Endothelial cell of umbilical vein (primary cell): ENCODE data around the gene CXCL14. TPM values are rescaled to one million over a fixed set of nuclear protein-coding genes. Genes with fewer than 3 reads are reported as not detected.

Source experiments
- BruUV-seq: library from RNA; stranded (reverse); fragments of 400-500 nt; replicated peaks from 2 replicates; lab custom pipeline; 2021; lab: Mats Ljungman, UMichigan
- CTCF ChIA-PET: fragments of 300-600, 350-600 bp; sonication (Branson Sonifier 250); formaldehyde crosslinking; loops from one replicate; lab custom pipeline; 2021; ENCODE audit warnings: antibody characterized with exemption, inconsistent platforms; lab: Charles Lee
- POLR2A ChIA-PET: fragments of 300-600, 350-600 bp; sonication (Branson Sonifier 250); formaldehyde crosslinking; loops from one replicate; lab custom pipeline; 2021; ENCODE audit warnings: antibody characterized with exemption, inconsistent platforms; lab: Charles Lee
- DNase-seq: peaks from one replicate; pipeline ENCODE4 v3.0.0-alpha.2; 2011; ENCODE audit warnings: low read depth, low spot score
- FAIRE-seq: peaks from 2 replicates; lab custom pipeline; 2011; peaks lifted over from hg19 to GRCh38; lab: Jason Lieb, UNC
- H2AFZ ChIP-seq: 2 replicates; pipeline ENCODE4 v1.6.0; 2012; ENCODE audit warnings: low read depth, low read length, control low read depth, inconsistent platforms
- H3K27ac ChIP-seq: 2 replicates; pipeline ENCODE4 v1.5.1; 2011; ENCODE audit warnings: low read depth, mild to moderate bottlenecking, control low read depth, low read length, moderate library complexity; ENCODE audit not compliant: insufficient read depth
- H3K27me3 ChIP-seq, 2 experiments: 2 replicates each; pipeline versions ENCODE4 v1.6.0 to v1.6.1; 2011; ENCODE audit warnings: low read length in 2 of 2, mixed read lengths in 1 of 2; ENCODE audit not compliant: control insufficient read depth in 2 of 2, insufficient read depth in 2 of 2
- H3K36me3 ChIP-seq, 2 experiments: 2 replicates in 1 of 2; 3 replicates in 1 of 2; pipeline ENCODE4 v1.5.1; 2011; ENCODE audit warnings: low read length in 2 of 2, mild to moderate bottlenecking in 1 of 2, moderate library complexity in 1 of 2; ENCODE audit not compliant: control insufficient read depth in 2 of 2, insufficient read depth in 2 of 2; ENCODE audit errors: extremely low read depth in 1 of 2
- H3K4me1 ChIP-seq: 3 replicates; pipeline ENCODE4 v1.5.1; 2011; ENCODE audit warnings: mild to moderate bottlenecking, low read length; ENCODE audit not compliant: control insufficient read depth, insufficient read depth; ENCODE audit errors: extremely low read depth
- H3K4me2 ChIP-seq: 2 replicates; pipeline ENCODE4 v1.6.1; 2011; ENCODE audit warnings: low read length, control low read depth, mixed read lengths; ENCODE audit not compliant: insufficient read depth
- H3K4me3 ChIP-seq, 3 experiments: fragments of 200-600 bp in 1 of 3; sonication (generic), shearing (Covaris generic) in 1 of 3; replicated peaks in 1 of 3; 2 replicates each; pipeline ENCODE4 v1.5.1; 2011 to 2016; ENCODE audit warnings: control low read depth in 3 of 3, low read length in 3 of 3, mild to moderate bottlenecking in 2 of 3, inconsistent platforms in 1 of 3, low read depth in 1 of 3, moderate library complexity in 1 of 3; ENCODE audit not compliant: insufficient read depth in 1 of 3
- H3K79me2 ChIP-seq: 2 replicates; pipeline ENCODE4 v1.6.0; 2012; ENCODE audit warnings: low read length, inconsistent platforms; ENCODE audit not compliant: control insufficient read depth, insufficient read depth
- H3K9ac ChIP-seq: replicated peaks from 2 replicates; pipeline ENCODE3; 2011; ENCODE audit warnings: low read length, control low read depth; ENCODE audit not compliant: insufficient read depth; ENCODE audit errors: extremely low read depth
- H3K9me1 ChIP-seq: replicated peaks from 3 replicates; pipeline ENCODE4 v1.6.0; 2011; ENCODE audit warnings: mild to moderate bottlenecking, low read length; ENCODE audit not compliant: control insufficient read depth, insufficient read depth; ENCODE audit errors: extremely low read depth
- H3K9me3 ChIP-seq: replicated peaks from 2 replicates; pipeline ENCODE4 v1.5.1; 2012; ENCODE audit warnings: low read length, inconsistent platforms; ENCODE audit not compliant: control insufficient read depth, insufficient read depth
- H4K20me1 ChIP-seq: replicated peaks from 2 replicates; pipeline ENCODE3; 2011; ENCODE audit warnings: mild to moderate bottlenecking, low read length; ENCODE audit not compliant: control insufficient read depth, insufficient read depth; ENCODE audit errors: extremely low read depth
- CTCF ChIP-seq, 2 donors: IDR thresholded peaks; 1 replicate in 1 of 2; 2 replicates in 1 of 2; pipeline ENCODE4 v1.5.1; 2011; ENCODE audit warnings: low read length in 2 of 2, mild to moderate bottlenecking in 2 of 2, moderate library complexity in 2 of 2, control low read depth in 1 of 2, inconsistent platforms in 1 of 2, low read depth in 1 of 2; ENCODE audit not compliant: insufficient read depth in 1 of 2; ENCODE audit errors: extremely low read depth in 1 of 2
- EZH2 ChIP-seq: IDR thresholded peaks from 2 replicates; pipeline ENCODE4 v1.6.1; 2012; ENCODE audit warnings: borderline replicate concordance, low read depth, mild to moderate bottlenecking, moderate library complexity, low read length, inconsistent platforms; ENCODE audit not compliant: severe bottlenecking
- JUN ChIP-seq: IDR thresholded peaks from 2 replicates; pipeline ENCODE4 v1.6.1; 2011; ENCODE audit warnings: borderline replicate concordance, low read depth; ENCODE audit not compliant: insufficient read length, insufficient read depth
- MYC ChIP-seq: IDR thresholded peaks from one replicate; pipeline ENCODE4 v1.6.1; 2011; ENCODE audit warnings: mild to moderate bottlenecking, low read depth, low read length
- POLR2A ChIP-seq: IDR thresholded peaks from 2 replicates; pipeline ENCODE4 v1.6.1; 2012; ENCODE audit warnings: low read depth, mild to moderate bottlenecking, control low read depth, low read length
- POLR2AphosphoS5 ChIP-seq: IDR thresholded peaks from 2 replicates; pipeline ENCODE4 v1.6.1; 2012; ENCODE audit warnings: low read depth, mild to moderate bottlenecking, control low read depth, low read length, moderate library complexity; ENCODE audit not compliant: insufficient read depth
- dilution Hi-C: fragments of 300-500 bp; cut with MboI; formaldehyde crosslinking; loops from one replicate; pipeline ENCODE4 v1.15.0; 2019; ENCODE audit warnings: low sequenced_read_pairs; ENCODE audit not compliant: extremely low pct_ligation_motif_present
- intact Hi-C: fragments of 100-400 bp; cut with micrococcal nuclease; formaldehyde crosslinking; loops from one replicate; pipeline ENCODE4 v1.10.0; 2022
- polyA plus RNA-seq, 4 experiments: library from polyadenylated mRNA; depleted of rRNA in 3 of 4; stranded (reverse) in 3 of 4; unstranded in 1 of 4; fragments of >200 nt; gene quantifications; 2 replicates each; pipeline versions ENCODE4 v1.2.1 to v1.2.3, GENCODE V29; 2011 to 2012; ENCODE audit warnings: missing spikeins in 1 of 4
- total RNA-seq: library from RNA; stranded (reverse); gene quantifications from 2 replicates; pipeline ENCODE4 v1.2.3, GENCODE V29; 2021
- TF ChIP-seq, protein P1 (sequence below): IDR thresholded peaks from 2 replicates; pipeline ENCODE4 v1.6.1; 2011; ENCODE audit not compliant: insufficient read depth, insufficient read length

Gene CXCL14
- total and polyA plus RNA-seq, 2 donors (not counting 3 experiments of a cell fraction or from before 2014, with no cell fraction given), result not detected

- Histone ChIP-seq H3K4me2 (no peak overlapping the region), H3K36me3 (no peaks in the 10 kb centered on the region), H3K9me3 (no peaks in the 10 kb centered on the region), H3K9me1 (no peaks in the 10 kb centered on the region), H2AFZ (no peak overlapping the region), H3K9ac (no peak overlapping the region), H3K4me1 (no peaks in the 10 kb centered on the region), H3K4me3 (no peak overlapping the region), H3K27me3 (peaks cover 4 to 19% of the 10 kb centered on the region in 2 experiments), H3K27ac (no peak overlapping the region), H4K20me1 (no peaks in the 10 kb centered on the region), H3K79me2 (no peaks in the 10 kb centered on the region)
- BruUV-seq, result no TSS peak
- POLR2A ChIA-PET, result no interaction called here
- dilution Hi-C loops (loop anchor here (25.0 kb wide), 1 partner anchor 94 kb away; the partner anchor contains the start of gene TIFAB), intact Hi-C loops (no loop called here)
- FAIRE-seq (no peak), DNase-seq (no peak)
- CTCF ChIA-PET, result interaction anchor here (9.1 to 14.5 kb wide), 2 partner anchors 9 to 92 kb away, joined by 149 to 661 read pairs; no protein-coding TSS in a partner anchor
- TF ChIP-seq, protein P1, sequence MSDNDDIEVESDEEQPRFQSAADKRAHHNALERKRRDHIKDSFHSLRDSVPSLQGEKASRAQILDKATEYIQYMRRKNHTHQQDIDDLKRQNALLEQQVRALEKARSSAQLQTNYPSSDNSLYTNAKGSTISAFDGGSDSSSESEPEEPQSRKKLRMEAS, result no peak
- TF ChIP-seq POLR2AphosphoS5 (no peak), CTCF (IDR thresholded peaks at IDR 0.05; ENCODE audit: extremely low read depth in 1 of 2, insufficient read depth in 1 of 2, low read depth in 1 of 2, low read length in 2 of 2) (no peak)
These were observed 22.2 kb downstream of the CXCL14 start for GRCh38 chr5:135556620-135557019.

GRCh38 chr5:135555530-135555929 is 23.3 kb downstream of the CXCL14 start:
- no peak overlapping the region for H3K27ac ChIP-seq
- intact Hi-C loops, result no loop called here
- FAIRE-seq (no peak), DNase-seq (no peak)
- TF ChIP-seq, protein P1, result no peak
- TF ChIP-seq MYC (no peak), EZH2 (no peak), POLR2A (no peak), JUN (no peak), POLR2AphosphoS5 (no peak)
- H3K4me2 ChIP-seq, result no peak overlapping the region
- H3K4me1 ChIP-seq, result no peaks in the 10 kb centered on the region
- no peaks in the 10 kb centered on the region for H3K9me3 ChIP-seq
- CTCF ChIA-PET, result interaction anchor here (0.7 to 14.5 kb wide), 4 partner anchors 10 to 129 kb away, joined by 4 to 661 read pairs (median 76); no protein-coding TSS in a partner anchor
- BruUV-seq, result no TSS peak
- H3K4me3 ChIP-seq, result no peak overlapping the region
- dilution Hi-C loops, result loop anchor here (25.0 kb wide), 1 partner anchor 93 kb away; the partner anchor contains the start of gene TIFAB
- no peaks in the 10 kb centered on the region for H3K36me3 ChIP-seq
- H3K9ac ChIP-seq, result no peak overlapping the region
- no peaks in the 10 kb centered on the region for H3K79me2 ChIP-seq
- POLR2A ChIA-PET, result no interaction called here
- H3K27me3 ChIP-seq, result peaks cover 4 to 22% of the 10 kb centered on the region in 2 experiments
- no peaks in the 10 kb centered on the region for H3K9me1 ChIP-seq
- H4K20me1 ChIP-seq, result no peaks in the 10 kb centered on the region
- H2AFZ ChIP-seq, result no peak overlapping the region
